ENCODE results near the gene UCK2. TPM values are rescaled to one million over a fixed set of nuclear protein-coding genes. Genes with fewer than 3 reads are reported as not detected.

Gene UCK2
- total and polyA plus RNA-seq, 2 of the 8 experiments (the other 6 are each of a cell fraction or from before 2014, with no cell fraction given): 103 to 109 TPM

GRCh38 chr1:165854101-165854845 lies 26.9 kb downstream of the UCK2 start:
- no peak overlapping the region for H2BK12ac ChIP-seq (ENCODE audit: low read depth, low read length)
- H3K4me1 ChIP-seq (replicated peaks in 1 of 4; ENCODE audit: control insufficient read depth in 3 of 4, insufficient read depth in 4 of 4, low read length in 3 of 4): peaks cover 4 to 32% (median 27%) of the 10 kb centered on the region in 4 experiments
- peaks cover 16% of the 10 kb centered on the region for H3K79me1 ChIP-seq (ENCODE audit: low read depth, low read length)
- H3K23ac ChIP-seq (ENCODE audit: insufficient read length): no peak overlapping the region
- POLR2A ChIA-PET (ENCODE audit: partially characterized antibody): interaction anchor here (1.0 to 1.2 kb wide), 2 partner anchors 28 to 29 kb away, joined by 3 read pairs; no protein-coding TSS in a partner anchor
- CTCF ChIA-PET (ENCODE audit: partially characterized antibody): interaction anchor here (0.8 to 2.9 kb wide), 3 partner anchors 10 to 23 kb away, joined by 3 to 12 read pairs (median 4); no protein-coding TSS in a partner anchor
- no peak overlapping the region for H4K91ac ChIP-seq (replicated peaks; ENCODE audit: insufficient read length, low read length)
- no peaks in the 10 kb centered on the region for H3K9me3 ChIP-seq (ENCODE audit: insufficient read depth in 2 of 2, low read depth in 1 of 2, low read length in 1 of 2)
- H3K4me2 ChIP-seq (ENCODE audit: insufficient read depth in 1 of 2, low read depth in 2 of 2, low read length in 2 of 2): peak overlapping the region in 1 of 2 experiments; percentile 17; a peak in 2 of 4 replicates
- H3K14ac ChIP-seq (ENCODE audit: insufficient read length): no peak overlapping the region
- 82% methylated on average over 7 of the region's 7 CpGs; no CpG with 5 or more reads in 1 of the 2 experiments for WGBS, 2 experiments (ENCODE audit: extremely low coverage in 1 of 2, insufficient coverage in 1 of 2, insufficient read length in 1 of 2, insufficient replicate concordance in 2 of 2, low coverage in 1 of 2, low lambda C conversion rate in 2 of 2, missing lambda C conversion rate in 1 of 2)
- FAIRE-seq (no peak), DNase-seq (ENCODE audit: low read depth in 1 of 2, low spot score in 2 of 2) (no peak)
- no peak overlapping the region for H3K18ac ChIP-seq (ENCODE audit: extremely low read depth, low read length)
- H2BK5ac ChIP-seq (ENCODE audit: low read depth, low read length): 0 out of 2 replicates have a peak overlapping the region, but pooled peaks have one; percentile 2
- no peak overlapping the region for H3K4ac ChIP-seq (replicated peaks; ENCODE audit: insufficient read length, low read depth, low read length)
- no peak overlapping the region for H3K4me3 ChIP-seq (ENCODE audit: extremely low read depth in 1 of 4, insufficient read depth in 2 of 4, low read depth in 3 of 4, low read length in 4 of 4)
- no peak overlapping the region for H2BK20ac ChIP-seq (ENCODE audit: low read length)
- H4K8ac ChIP-seq (ENCODE audit: extremely low read depth, insufficient read depth, low read length): no peak overlapping the region
- peak overlapping the region; percentile 26; the same call in 1 of the 2 replicates for H3K27ac ChIP-seq (ENCODE audit: low read depth, low read length)
- H3K23me2 ChIP-seq (ENCODE audit: low read depth, low read length): no peaks in the 10 kb centered on the region
- H3K36me3 ChIP-seq (ENCODE audit: control insufficient read depth in 2 of 4, insufficient read depth in 4 of 4, low read length in 3 of 4): no peaks in the 10 kb centered on the region
- peak overlapping the region in 1 of 4 experiments; percentile 34; a peak in 1 of 7 replicates for H3K9ac ChIP-seq (replicated peaks in 1 of 4; ENCODE audit: extremely low read depth in 1 of 4, low read depth in 3 of 4, low read length in 3 of 4)
- peaks cover 38 to 54% of the 10 kb centered on the region in 2 experiments for H4K20me1 ChIP-seq (replicated peaks in 1 of 2; ENCODE audit: control insufficient read depth in 1 of 2, insufficient read depth in 2 of 2, low read length in 2 of 2)
- no peak overlapping the region for H2AFZ ChIP-seq (ENCODE audit: low read length)
- no peak overlapping the region for H2BK15ac ChIP-seq (ENCODE audit: low read length)
- no peaks in the 10 kb centered on the region for H3K27me3 ChIP-seq (replicated peaks in 1 of 4; ENCODE audit: control insufficient read depth in 3 of 4, extremely low read depth in 1 of 4, insufficient read depth in 3 of 4, low read length in 3 of 4)
- H4K5ac ChIP-seq (ENCODE audit: insufficient read length, low read depth, low read length): no peak overlapping the region
- no peak overlapping the region for H2BK120ac ChIP-seq (replicated peaks; ENCODE audit: low read depth, low read length)
- H3K79me2 ChIP-seq (ENCODE audit: control insufficient read depth in 1 of 2, insufficient read depth in 2 of 2, low read length in 2 of 2): peaks cover 38 to 97% of the 10 kb centered on the region in 2 experiments
- H2AK5ac ChIP-seq (ENCODE audit: low read depth, low read length): no peak overlapping the region
- H3K56ac ChIP-seq (replicated peaks; ENCODE audit: insufficient read length, low read depth, low read length): no peak overlapping the region
- no peak for TF ChIP-seq MAFK (IDR thresholded peaks at IDR 0.05; ENCODE audit: low read depth, low read length)
- TF ChIP-seq EGR1 (IDR thresholded peaks at IDR 0.05; ENCODE audit: borderline replicate concordance, low read depth, low read length): no peak
- TF ChIP-seq NANOG (IDR thresholded peaks at IDR 0.05; ENCODE audit: insufficient read depth, low read depth, low read length, poor library complexity, severe bottlenecking): no peak
- TF ChIP-seq CBX5 (IDR thresholded peaks at IDR 0.05; ENCODE audit: low read depth, low read length): no peak
- no peak for TF ChIP-seq KDM1A (IDR thresholded peaks at IDR 0.05; ENCODE audit: borderline replicate concordance, low read length)
- no peak for TF ChIP-seq TEAD4 (IDR thresholded peaks at IDR 0.05; ENCODE audit: low read depth, low read length)
- TF ChIP-seq CREB1 (IDR thresholded peaks at IDR 0.05): no peak
- no peak for TF ChIP-seq E2F6 (IDR thresholded peaks at IDR 0.05)
- no peak for TF ChIP-seq GTF2F1 (IDR thresholded peaks at IDR 0.05; ENCODE audit: borderline replicate concordance, low read depth, low read length)
- TF ChIP-seq USF2 (IDR thresholded peaks at IDR 0.05; ENCODE audit: low read length): no peak
- TF ChIP-seq SRF (IDR thresholded peaks at IDR 0.05; ENCODE audit: low read depth, low read length): no peak

Measured in H1 (cell line).